Kidney (tissue), 14 donors: ENCODE data around the gene STK11. TPM values are rescaled to one million over a fixed set of nuclear protein-coding genes. Genes with fewer than 3 reads are reported as not detected.

ENCODE experiments used
- DNase-seq, 5 donors: peaks; one replicate each; pipeline ENCODE4 v3.0.0-alpha.2; 2013 to 2020
- FAIRE-seq: peaks from 2 replicates; lab custom pipeline; 2012; peaks lifted over from hg19 to GRCh38; lab: Jason Lieb, UNC
- H3K27ac ChIP-seq, 2 donors: one replicate each; pipeline ENCODE4 v1.7.0; 2013; ENCODE audit warnings: low read depth in 2 of 2, low read length in 2 of 2, inconsistent platforms in 1 of 2
- H3K27me3 ChIP-seq: one replicate; pipeline ENCODE4 v1.7.1; 2013; ENCODE audit warnings: low read length, inconsistent platforms; ENCODE audit not compliant: control insufficient read depth, insufficient read depth
- H3K36me3 ChIP-seq, 3 donors: one replicate each; pipeline versions ENCODE4 v1.7.0 to v1.7.1; 2013; ENCODE audit warnings: low read length in 3 of 3, control low read depth in 1 of 3, inconsistent platforms in 1 of 3; ENCODE audit not compliant: insufficient read depth in 3 of 3, control insufficient read depth in 2 of 3
- H3K4me1 ChIP-seq, 3 donors: one replicate each; pipeline versions ENCODE4 v1.7.0 to v1.7.1; 2013; ENCODE audit warnings: low read length in 3 of 3, inconsistent platforms in 1 of 3, low read depth in 1 of 3; ENCODE audit not compliant: control insufficient read depth in 2 of 3, insufficient read depth in 2 of 3
- H3K4me3 ChIP-seq, 3 donors: one replicate each; pipeline versions ENCODE4 v1.7.0 to v1.8.1; 2013; ENCODE audit warnings: low read length in 3 of 3, control low read depth in 1 of 3, inconsistent platforms in 1 of 3
- H3K9ac ChIP-seq, 3 donors: one replicate each; pipeline versions ENCODE4 v1.7.0 to v1.7.1; 2013; ENCODE audit warnings: low read length in 3 of 3, control low read depth in 1 of 3, inconsistent platforms in 1 of 3
- H3K9me3 ChIP-seq, 3 donors: one replicate each; pipeline versions ENCODE4 v1.7.0 to v1.7.1; 2013; ENCODE audit warnings: low read length in 3 of 3, control low read depth in 1 of 3, inconsistent platforms in 1 of 3; ENCODE audit not compliant: control insufficient read depth in 2 of 3, insufficient read depth in 1 of 3
- intact Hi-C: fragments of 100-400 bp; cut with DNase I; formaldehyde crosslinking; loops from one replicate; pipeline ENCODE4 v1.11.1; 2022
- polyA plus RNA-seq: library from polyadenylated mRNA; stranded (reverse); fragments of 350-450 nt; fragmentation: Illumina TruSeq; extraction: RNeasy Lipid Tissue Mini Kit (QIAGEN cat#74804); gene quantifications from one replicate; pipeline ENCODE4 v1.2.3, GENCODE V29; 2014; ENCODE audit warnings: low read depth, low replicate concordance; ENCODE audit not compliant: insufficient read depth
- total RNA-seq: library from RNA; stranded (reverse); fragmentation: NEBNext Ultra II Directional; extraction: Animal tissue kit (Norgen Biotek cat#: 25700); gene quantifications from one replicate; pipeline ENCODE4 v1.2.1, GENCODE V29; 2021
- TF ChIP-seq, protein P1 (sequence below): IDR thresholded peaks from 3 replicates; pipeline ENCODE4 v1.5.1; 2012; ENCODE audit warnings: mild to moderate bottlenecking, moderate library complexity, borderline replicate concordance; ENCODE audit not compliant: insufficient read depth; ENCODE audit errors: extremely low read depth
- donor health status: control.
- donor health status: control.
- donor health status: control.
- donor health status: control.
- donor health status: control.
- donor health status: DM: yes; HTN: yes; CAD: no.
- donor health status: Normal renal cell carcinoma (clear cell type).

STK11 gene
- total and polyA plus RNA-seq, 2 donors from 2014 or later = 40.7 to 57.7 TPM

DNA sequence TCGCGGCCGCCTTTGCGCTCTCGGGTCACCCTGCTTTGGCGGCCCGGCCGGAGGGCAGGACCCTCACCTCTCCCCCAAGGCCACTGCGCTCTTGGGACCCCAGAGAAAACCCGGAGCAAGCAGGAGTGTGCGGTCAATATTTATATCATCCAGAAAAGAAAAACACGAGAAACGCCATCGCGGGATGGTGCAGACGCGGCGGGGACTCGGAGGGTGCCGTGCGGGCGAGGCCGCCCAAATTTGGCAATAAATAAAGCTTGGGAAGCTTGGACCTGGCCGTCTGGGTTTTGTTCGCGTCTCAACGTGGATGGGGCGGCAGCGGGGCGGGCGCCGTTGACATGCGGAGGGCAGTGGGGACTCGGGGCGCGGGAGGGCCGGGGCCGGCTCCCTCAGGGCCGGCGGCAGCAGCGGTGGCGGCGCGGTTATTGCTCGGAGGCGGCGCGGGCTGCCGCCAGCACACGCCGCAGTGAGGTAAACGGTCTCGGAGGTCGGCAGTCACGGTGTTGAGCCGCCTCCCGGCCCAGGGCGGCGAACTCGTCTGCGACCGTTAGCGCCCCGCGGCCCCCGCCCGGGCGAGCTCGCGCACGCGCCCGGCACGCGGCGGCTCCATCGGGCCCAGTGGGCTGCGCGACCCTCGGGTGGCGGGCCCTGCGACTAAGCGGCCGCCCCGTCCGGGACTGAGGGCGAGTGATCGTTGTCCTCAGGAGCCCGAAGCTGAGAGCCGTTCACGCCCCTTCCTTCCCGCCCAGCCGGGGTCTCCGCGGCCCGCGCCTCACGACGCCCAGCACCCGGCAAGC is 22.8 kb downstream of the STK11 start:
- intact Hi-C loops = no loop called here
- H3K27ac ChIP-seq = no peak overlapping the region
- H3K9me3 ChIP-seq = no peaks in the 10 kb centered on the region
- H3K4me1 ChIP-seq = peaks cover 0 to 9% (median 0%) of the 10 kb centered on the region in 3 donors
- DNase-seq (no peak), FAIRE-seq (no peak)
- no peak overlapping the region for H3K4me3 ChIP-seq
- H3K36me3 ChIP-seq = no peaks in the 10 kb centered on the region
- TF ChIP-seq, protein P1, sequence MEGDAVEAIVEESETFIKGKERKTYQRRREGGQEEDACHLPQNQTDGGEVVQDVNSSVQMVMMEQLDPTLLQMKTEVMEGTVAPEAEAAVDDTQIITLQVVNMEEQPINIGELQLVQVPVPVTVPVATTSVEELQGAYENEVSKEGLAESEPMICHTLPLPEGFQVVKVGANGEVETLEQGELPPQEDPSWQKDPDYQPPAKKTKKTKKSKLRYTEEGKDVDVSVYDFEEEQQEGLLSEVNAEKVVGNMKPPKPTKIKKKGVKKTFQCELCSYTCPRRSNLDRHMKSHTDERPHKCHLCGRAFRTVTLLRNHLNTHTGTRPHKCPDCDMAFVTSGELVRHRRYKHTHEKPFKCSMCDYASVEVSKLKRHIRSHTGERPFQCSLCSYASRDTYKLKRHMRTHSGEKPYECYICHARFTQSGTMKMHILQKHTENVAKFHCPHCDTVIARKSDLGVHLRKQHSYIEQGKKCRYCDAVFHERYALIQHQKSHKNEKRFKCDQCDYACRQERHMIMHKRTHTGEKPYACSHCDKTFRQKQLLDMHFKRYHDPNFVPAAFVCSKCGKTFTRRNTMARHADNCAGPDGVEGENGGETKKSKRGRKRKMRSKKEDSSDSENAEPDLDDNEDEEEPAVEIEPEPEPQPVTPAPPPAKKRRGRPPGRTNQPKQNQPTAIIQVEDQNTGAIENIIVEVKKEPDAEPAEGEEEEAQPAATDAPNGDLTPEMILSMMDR = no peak
- H3K9ac ChIP-seq = no peak overlapping the region
- H3K27me3 ChIP-seq = no peaks in the 10 kb centered on the region

DNA sequence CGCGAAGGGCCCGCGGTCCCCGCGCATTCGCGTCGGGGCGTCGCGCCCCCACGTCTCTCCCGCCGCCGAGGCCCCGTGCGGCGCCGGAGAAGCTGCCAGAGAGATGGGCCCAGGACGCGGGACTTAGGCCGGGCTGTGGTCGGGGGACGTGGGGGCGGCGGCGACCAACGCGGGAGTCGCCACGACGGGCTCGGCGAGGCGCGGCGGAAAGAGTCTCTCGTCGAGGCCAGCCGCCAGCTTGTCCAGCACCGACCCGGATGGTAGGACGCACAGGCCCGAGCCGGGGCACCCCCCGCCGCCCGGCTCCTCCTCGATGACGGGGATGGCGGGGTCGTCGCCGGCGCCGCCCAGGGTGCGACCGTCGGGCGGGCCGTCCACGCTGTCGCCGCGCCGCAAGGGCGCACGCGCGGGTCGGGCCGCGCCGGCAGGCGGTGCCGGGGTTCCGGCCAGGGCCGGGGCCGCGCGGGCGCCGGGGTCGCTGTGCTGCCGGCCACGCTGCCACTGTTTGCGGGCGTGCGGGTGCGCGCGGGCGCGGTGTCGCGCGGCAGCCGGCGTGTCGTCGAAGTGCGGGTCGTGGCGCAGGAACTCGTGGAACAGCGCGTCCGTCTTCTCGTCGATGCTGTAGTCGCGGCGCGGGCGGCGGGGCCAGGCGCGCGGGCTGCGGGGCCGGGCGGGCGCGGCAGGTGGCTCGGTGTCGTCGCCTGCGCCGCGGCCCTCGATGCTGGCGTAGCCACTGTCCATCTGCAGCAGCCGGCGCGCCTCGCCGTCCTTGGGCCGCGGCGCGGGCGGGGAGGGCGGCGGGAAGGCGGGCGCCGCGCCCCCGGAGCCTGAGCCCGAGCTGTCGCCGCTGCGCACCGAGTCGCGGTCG is 23.7 kb downstream of the STK11 start:
- Histone ChIP-seq H3K27ac (no peak overlapping the region), H3K36me3 (no peaks in the 10 kb centered on the region), H3K4me3 (no peak overlapping the region), H3K9ac (no peak overlapping the region), H3K27me3 (no peaks in the 10 kb centered on the region), H3K9me3 (no peaks in the 10 kb centered on the region), H3K4me1 (peaks cover 0 to 9% (median 0%) of the 10 kb centered on the region in 3 donors)
- TF ChIP-seq, protein P1 = no peak
- DNase-seq (no peak), FAIRE-seq (no peak)
- intact Hi-C loops = no loop called here

DNA sequence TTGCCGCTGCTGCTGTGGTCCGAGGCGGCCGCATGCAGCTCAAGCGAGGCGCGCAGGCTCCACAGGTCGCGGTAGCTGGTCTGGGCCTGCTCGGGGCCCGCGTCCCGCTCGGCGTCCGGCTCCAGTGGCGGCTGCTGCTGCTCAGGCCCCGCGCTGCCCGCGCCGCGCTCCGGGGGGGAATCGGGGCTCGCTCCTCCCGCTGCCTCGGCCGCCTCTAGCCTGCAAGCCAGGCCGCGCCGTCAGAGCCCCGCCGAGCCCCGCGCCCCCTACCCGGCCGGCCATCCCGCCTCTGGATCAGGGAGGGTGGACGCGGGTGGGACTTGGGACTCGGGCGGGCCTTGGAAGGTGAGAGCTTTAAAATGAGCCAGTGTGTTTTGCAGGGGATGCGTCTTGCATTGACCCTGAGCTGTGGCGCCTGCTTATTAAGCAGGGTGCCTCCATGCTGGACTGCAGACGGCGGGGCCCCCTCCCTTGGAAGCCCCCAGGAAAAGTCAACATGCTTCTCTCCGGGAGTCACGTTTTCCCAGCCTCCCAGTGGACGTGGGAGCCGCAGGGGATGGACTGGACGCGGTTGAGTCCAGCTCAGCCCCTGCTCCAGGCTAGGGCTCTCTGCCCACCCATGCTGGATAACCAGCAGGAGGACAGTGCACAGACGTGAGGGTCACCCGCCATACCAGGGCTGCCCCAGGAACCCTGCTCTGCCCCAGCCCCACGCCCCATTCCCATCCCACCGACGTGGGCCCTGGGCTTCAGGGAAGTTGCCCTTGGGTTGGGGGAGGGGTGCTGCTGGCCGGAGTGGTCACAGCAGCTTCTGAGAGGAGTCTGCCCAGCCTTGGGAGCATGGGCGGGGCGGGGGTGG is 24.6 kb downstream of the STK11 start:
- no peak overlapping the region for H3K4me3 ChIP-seq
- no peaks in the 10 kb centered on the region for H3K27me3 ChIP-seq
- DNase-seq = no peak
- no peaks in the 10 kb centered on the region for H3K9me3 ChIP-seq
- intact Hi-C loops = no loop called here
- peaks cover 0 to 9% (median 0%) of the 10 kb centered on the region in 3 donors for H3K4me1 ChIP-seq
- H3K36me3 ChIP-seq = no peaks in the 10 kb centered on the region
- no peak overlapping the region for H3K9ac ChIP-seq
- TF ChIP-seq, protein P1 = no peak
- FAIRE-seq = no peak
- H3K27ac ChIP-seq = no peak overlapping the region
